ENCODE results near the gene COL1A2.

GRCh38 chr7:94368371-94368791 lies 26.3 kb upstream of the COL1A2 start:
- TF ChIP-seq JUN (CRISPR knock-in tag; IDR thresholded peaks at IDR 0.05) = no peak
- no peak for TF ChIP-seq CTCF (IDR thresholded peaks at IDR 0.05)
- TF ChIP-seq AFF4 (CRISPR knock-in tag; IDR thresholded peaks at IDR 0.05; ENCODE audit: borderline replicate concordance) = no peak
- TF ChIP-seq TCF7 (CRISPR knock-in tag; IDR thresholded peaks at IDR 0.05; ENCODE audit: low read depth) = no peak
- TF ChIP-seq ZNF138 (CRISPR knock-in tag; conservative IDR thresholded peaks at IDR 0.05) = no peak
- no peak for TF ChIP-seq TP53 (CRISPR knock-in tag; IDR thresholded peaks at IDR 0.05)
- TF ChIP-seq MYBL2 (CRISPR knock-in tag; IDR thresholded peaks at IDR 0.05) = no peak
- no peak for TF ChIP-seq CREM (CRISPR knock-in tag; IDR thresholded peaks at IDR 0.05)
- TF ChIP-seq E2F1 (CRISPR knock-in tag; IDR thresholded peaks at IDR 0.05) = no peak

Data from WTC11 (cell line).